IMR-90 (cell line): Measurements from ENCODE around the gene ACER1.

Source experiments
- CEBPB ChIP-seq: IDR thresholded peaks from 2 replicates; pipeline ENCODE4 v1.6.1; 2012; ENCODE audit warnings: low read depth, low read length, improper control_type of control experiment
- CHD1 ChIP-seq: IDR thresholded peaks from 2 replicates; pipeline ENCODE4 v1.6.1; 2012; ENCODE audit warnings: low read depth, low read length, improper control_type of control experiment
- MAZ ChIP-seq: IDR thresholded peaks from 2 replicates; pipeline ENCODE4 v1.6.1; 2012; ENCODE audit warnings: low read depth, mild to moderate bottlenecking, low read length, improper control_type of control experiment, moderate library complexity, borderline replicate concordance
- MXI1 ChIP-seq: IDR thresholded peaks from 2 replicates; pipeline ENCODE4 v1.6.1; 2012; ENCODE audit warnings: low read depth, mild to moderate bottlenecking, low read length, moderate library complexity, borderline replicate concordance
- POLR2A ChIP-seq: IDR thresholded peaks from 2 replicates; pipeline ENCODE4 v1.6.1; 2012; ENCODE audit warnings: mild to moderate bottlenecking, low read depth, low read length
- RAD21 ChIP-seq: IDR thresholded peaks from 2 replicates; pipeline ENCODE4 v1.6.1; 2012; ENCODE audit warnings: low read length, improper control_type of control experiment
- RCOR1 ChIP-seq: IDR thresholded peaks from 2 replicates; pipeline ENCODE4 v1.6.1; 2012; ENCODE audit warnings: mild to moderate bottlenecking, low read length, improper control_type of control experiment; ENCODE audit not compliant: insufficient replicate concordance
- RFX5 ChIP-seq: IDR thresholded peaks from 2 replicates; pipeline ENCODE4 v1.8.0; 2012; ENCODE audit warnings: low read depth, mild to moderate bottlenecking, low read length, moderate library complexity
- TF ChIP-seq, protein P1 (sequence below): fragments of 150-350 bp; IDR thresholded peaks from 2 replicates; pipeline ENCODE4 v1.6.1; 2017; ENCODE audit warnings: mild to moderate bottlenecking, antibody characterized with exemption, low read length, low read depth
- TF ChIP-seq, protein P2 (sequence below): conservative IDR thresholded peaks from 2 replicates; pipeline ENCODE4 v1.5.1; 2012; ENCODE audit warnings: mild to moderate bottlenecking, low read depth, low read length, improper control_type of control experiment
- TF ChIP-seq, protein P3 (sequence below): fragments of 150-350 bp; IDR thresholded peaks from 2 replicates; pipeline ENCODE4 v1.6.1; 2016; ENCODE audit warnings: low read depth, mild to moderate bottlenecking, low read length, moderate library complexity, borderline replicate concordance

GRCh38 chr19:6343462-6343861 is 10.1 kb upstream of the ACER1 start:
- TF ChIP-seq, protein P1, sequence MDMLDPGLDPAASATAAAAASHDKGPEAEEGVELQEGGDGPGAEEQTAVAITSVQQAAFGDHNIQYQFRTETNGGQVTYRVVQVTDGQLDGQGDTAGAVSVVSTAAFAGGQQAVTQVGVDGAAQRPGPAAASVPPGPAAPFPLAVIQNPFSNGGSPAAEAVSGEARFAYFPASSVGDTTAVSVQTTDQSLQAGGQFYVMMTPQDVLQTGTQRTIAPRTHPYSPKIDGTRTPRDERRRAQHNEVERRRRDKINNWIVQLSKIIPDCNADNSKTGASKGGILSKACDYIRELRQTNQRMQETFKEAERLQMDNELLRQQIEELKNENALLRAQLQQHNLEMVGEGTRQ: no peak
- TF ChIP-seq, protein P2, sequence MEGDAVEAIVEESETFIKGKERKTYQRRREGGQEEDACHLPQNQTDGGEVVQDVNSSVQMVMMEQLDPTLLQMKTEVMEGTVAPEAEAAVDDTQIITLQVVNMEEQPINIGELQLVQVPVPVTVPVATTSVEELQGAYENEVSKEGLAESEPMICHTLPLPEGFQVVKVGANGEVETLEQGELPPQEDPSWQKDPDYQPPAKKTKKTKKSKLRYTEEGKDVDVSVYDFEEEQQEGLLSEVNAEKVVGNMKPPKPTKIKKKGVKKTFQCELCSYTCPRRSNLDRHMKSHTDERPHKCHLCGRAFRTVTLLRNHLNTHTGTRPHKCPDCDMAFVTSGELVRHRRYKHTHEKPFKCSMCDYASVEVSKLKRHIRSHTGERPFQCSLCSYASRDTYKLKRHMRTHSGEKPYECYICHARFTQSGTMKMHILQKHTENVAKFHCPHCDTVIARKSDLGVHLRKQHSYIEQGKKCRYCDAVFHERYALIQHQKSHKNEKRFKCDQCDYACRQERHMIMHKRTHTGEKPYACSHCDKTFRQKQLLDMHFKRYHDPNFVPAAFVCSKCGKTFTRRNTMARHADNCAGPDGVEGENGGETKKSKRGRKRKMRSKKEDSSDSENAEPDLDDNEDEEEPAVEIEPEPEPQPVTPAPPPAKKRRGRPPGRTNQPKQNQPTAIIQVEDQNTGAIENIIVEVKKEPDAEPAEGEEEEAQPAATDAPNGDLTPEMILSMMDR: no peak
- TF ChIP-seq CEBPB (no peak), RFX5 (no peak), MAZ (no peak), RAD21 (no peak), CHD1 (no peak), RCOR1 (no peak), MXI1 (no peak), POLR2A (no peak)
- TF ChIP-seq, protein P3, sequence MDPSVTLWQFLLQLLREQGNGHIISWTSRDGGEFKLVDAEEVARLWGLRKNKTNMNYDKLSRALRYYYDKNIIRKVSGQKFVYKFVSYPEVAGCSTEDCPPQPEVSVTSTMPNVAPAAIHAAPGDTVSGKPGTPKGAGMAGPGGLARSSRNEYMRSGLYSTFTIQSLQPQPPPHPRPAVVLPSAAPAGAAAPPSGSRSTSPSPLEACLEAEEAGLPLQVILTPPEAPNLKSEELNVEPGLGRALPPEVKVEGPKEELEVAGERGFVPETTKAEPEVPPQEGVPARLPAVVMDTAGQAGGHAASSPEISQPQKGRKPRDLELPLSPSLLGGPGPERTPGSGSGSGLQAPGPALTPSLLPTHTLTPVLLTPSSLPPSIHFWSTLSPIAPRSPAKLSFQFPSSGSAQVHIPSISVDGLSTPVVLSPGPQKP: no peak
